ENCODE measurements around the gene MREG.

Gene MREG

DNA sequence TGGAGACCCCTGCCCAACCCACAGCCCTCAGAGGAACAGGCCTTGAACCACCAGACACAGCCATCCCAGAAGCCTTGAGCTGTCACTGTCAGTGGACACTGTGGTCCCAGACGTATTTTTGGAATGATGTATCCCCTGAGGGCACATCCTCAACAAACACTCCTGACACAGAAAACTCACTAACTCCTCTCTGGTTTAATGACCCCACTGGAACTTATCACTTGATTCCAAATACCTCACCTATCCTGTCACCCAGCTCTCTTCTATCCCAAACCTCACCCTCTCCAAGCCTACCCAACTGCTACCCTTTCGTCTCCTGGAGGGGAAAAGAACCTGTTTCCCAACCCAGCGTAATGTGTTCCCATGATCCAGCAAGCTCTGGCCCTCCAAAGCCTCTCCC lies 111.6 kb downstream of the MREG start:
- Histone ChIP-seq H3K4me3 (replicated peaks; ENCODE audit: low read depth, low read length) (no peak overlapping the region), H3K36me3 (ENCODE audit: control insufficient read depth, insufficient read depth, low read length) (no peaks in the 10 kb centered on the region), H3K27me3 (replicated peaks; ENCODE audit: control insufficient read depth, insufficient read depth, low read length) (no peaks in the 10 kb centered on the region; the same call in 1 of the 2 replicates)
- DNase-seq (ENCODE audit: extremely low read depth, insufficient read length): no peak
- TF ChIP-seq, protein P1, sequence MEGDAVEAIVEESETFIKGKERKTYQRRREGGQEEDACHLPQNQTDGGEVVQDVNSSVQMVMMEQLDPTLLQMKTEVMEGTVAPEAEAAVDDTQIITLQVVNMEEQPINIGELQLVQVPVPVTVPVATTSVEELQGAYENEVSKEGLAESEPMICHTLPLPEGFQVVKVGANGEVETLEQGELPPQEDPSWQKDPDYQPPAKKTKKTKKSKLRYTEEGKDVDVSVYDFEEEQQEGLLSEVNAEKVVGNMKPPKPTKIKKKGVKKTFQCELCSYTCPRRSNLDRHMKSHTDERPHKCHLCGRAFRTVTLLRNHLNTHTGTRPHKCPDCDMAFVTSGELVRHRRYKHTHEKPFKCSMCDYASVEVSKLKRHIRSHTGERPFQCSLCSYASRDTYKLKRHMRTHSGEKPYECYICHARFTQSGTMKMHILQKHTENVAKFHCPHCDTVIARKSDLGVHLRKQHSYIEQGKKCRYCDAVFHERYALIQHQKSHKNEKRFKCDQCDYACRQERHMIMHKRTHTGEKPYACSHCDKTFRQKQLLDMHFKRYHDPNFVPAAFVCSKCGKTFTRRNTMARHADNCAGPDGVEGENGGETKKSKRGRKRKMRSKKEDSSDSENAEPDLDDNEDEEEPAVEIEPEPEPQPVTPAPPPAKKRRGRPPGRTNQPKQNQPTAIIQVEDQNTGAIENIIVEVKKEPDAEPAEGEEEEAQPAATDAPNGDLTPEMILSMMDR (IDR thresholded peaks at IDR 0.05; ENCODE audit: insufficient read depth, low read length, poor library complexity, severe bottlenecking): no peak

DNA sequence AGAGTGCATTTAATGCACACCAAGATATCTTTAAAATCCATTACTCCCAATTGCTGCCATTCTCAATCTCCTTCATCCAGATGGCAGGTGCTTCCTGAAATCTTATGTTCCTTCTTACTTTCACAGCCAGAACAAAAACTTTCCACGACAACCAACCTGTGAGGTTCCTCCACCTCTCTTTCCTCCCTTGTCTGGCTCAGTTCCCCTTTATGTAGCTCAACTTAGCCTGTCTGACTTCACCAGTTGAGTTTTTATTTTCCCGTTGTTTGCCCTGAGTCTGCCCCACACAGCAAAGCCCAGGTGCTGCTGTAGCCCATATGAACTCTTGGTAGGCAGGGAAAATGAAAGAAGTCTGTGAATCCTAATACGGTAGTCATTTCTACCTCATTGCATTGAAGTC lies 112.5 kb downstream of the MREG start:
- Histone ChIP-seq H3K36me3 (ENCODE audit: control insufficient read depth, insufficient read depth, low read length) (no peaks in the 10 kb centered on the region), H3K27me3 (replicated peaks; ENCODE audit: control insufficient read depth, insufficient read depth, low read length) (no peaks in the 10 kb centered on the region; the same call in 1 of the 2 replicates), H3K4me3 (replicated peaks; ENCODE audit: low read depth, low read length) (no peak overlapping the region)
- TF ChIP-seq, protein P1 (IDR thresholded peaks at IDR 0.05; ENCODE audit: insufficient read depth, low read length, poor library complexity, severe bottlenecking): no peak
- DNase-seq (ENCODE audit: extremely low read depth, insufficient read length): no peak

DNA sequence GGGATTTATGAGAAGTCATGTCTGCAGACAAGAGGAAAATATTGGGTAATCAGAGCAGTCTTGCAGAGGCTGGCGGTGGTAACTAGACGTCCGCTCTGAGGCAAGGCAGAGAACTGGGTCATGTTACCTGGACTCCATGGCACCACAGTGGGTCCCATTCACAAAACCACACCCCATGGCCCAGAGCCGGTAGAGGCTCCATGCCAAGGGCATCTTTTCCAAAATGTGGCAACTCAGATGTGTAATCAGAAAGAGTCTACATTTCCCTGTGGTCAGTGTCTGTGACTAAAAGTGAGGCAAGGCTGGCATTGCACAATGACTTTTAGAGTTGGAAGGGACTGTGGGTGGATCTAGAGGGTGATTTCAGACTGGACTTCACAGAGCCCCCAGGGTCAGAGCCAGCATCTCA lies 113.1 kb downstream of the MREG start:
- TF ChIP-seq, protein P1 (IDR thresholded peaks at IDR 0.05; ENCODE audit: insufficient read depth, low read length, poor library complexity, severe bottlenecking): no peak
- Histone ChIP-seq H3K27me3 (replicated peaks; ENCODE audit: control insufficient read depth, insufficient read depth, low read length) (no peaks in the 10 kb centered on the region; the same call in 1 of the 2 replicates), H3K4me3 (replicated peaks; ENCODE audit: low read depth, low read length) (no peak overlapping the region), H3K36me3 (ENCODE audit: control insufficient read depth, insufficient read depth, low read length) (no peaks in the 10 kb centered on the region)
- no peak for DNase-seq (ENCODE audit: extremely low read depth, insufficient read length)

DNA sequence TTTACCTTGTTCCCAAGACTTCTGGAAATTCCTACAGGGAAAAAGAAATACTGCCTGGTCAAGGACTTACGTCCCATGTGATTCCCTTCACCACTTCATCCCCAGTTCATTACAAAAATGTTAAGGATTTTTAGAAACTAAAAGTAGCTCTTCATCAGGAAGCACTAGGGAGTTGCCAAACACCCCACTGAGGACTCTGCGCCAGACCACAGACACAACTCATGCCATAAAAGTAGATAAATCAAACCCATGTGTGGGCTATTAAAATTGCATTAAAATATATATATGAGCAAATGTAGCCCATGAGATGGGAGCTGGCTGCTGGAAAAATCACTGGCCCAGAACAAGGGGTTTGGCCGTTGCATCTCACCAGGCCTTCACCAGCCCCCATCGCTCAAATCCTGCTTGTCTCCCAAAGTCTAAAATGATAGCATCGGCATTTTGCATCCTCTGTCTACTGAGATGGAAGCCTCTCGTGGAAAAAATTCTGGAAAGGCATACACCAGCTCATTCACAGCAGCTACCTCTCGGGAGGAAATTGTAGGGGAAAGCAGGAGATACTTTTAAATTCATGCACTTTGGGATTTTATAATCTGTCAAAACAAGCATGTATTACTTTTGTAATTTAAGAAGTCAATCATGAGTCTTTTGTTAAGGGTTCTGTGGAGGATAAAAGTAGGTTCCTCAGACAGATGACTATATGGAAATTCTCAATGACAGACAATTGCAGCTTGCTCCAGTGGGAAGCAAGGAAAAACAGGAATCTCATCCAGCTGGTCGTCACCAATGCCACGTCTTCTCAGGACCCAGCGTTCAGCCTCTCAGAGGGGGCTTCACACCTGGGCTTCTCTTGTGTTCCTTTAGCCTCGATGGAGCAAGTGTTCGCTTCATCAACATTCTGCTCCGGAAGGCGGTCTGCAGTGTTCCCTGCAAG lies 113.9 kb downstream of the MREG start:
- Histone ChIP-seq H3K27me3 (replicated peaks; ENCODE audit: control insufficient read depth, insufficient read depth, low read length) (no peaks in the 10 kb centered on the region; the same call in 1 of the 2 replicates), H3K36me3 (ENCODE audit: control insufficient read depth, insufficient read depth, low read length) (no peaks in the 10 kb centered on the region), H3K4me3 (replicated peaks; ENCODE audit: low read depth, low read length) (no peak overlapping the region)
- TF ChIP-seq, protein P1 (IDR thresholded peaks at IDR 0.05; ENCODE audit: insufficient read depth, low read length, poor library complexity, severe bottlenecking): no peak
- no peak for DNase-seq (ENCODE audit: extremely low read depth, insufficient read length)

DNA sequence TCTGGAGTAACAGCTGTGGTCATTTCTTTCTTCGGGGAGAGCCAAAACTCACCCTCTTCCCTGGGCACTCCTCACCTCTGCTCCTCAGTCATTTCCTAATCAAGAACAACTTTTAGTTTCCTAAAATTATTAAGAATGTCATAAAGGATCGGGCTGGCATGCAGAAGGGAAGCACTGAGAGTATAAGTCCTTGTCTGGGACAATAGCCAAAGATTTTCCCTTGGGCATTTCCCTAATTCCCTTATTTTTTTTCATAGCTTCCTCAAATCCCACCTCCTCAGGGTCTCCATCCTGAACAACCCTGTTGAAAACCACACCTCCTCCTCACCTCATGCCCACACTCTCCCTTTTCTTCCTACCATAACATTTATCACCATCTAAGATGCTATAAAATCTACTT lies 115.0 kb downstream of the MREG start:
- no peak for DNase-seq (ENCODE audit: extremely low read depth, insufficient read length)
- no peaks in the 10 kb centered on the region; the same call in 1 of the 2 replicates for H3K27me3 ChIP-seq (replicated peaks; ENCODE audit: control insufficient read depth, insufficient read depth, low read length)
- TF ChIP-seq, protein P1 (IDR thresholded peaks at IDR 0.05; ENCODE audit: insufficient read depth, low read length, poor library complexity, severe bottlenecking): no peak
- H3K36me3 ChIP-seq (ENCODE audit: control insufficient read depth, insufficient read depth, low read length): no peaks in the 10 kb centered on the region
- no peak overlapping the region for H3K4me3 ChIP-seq (replicated peaks; ENCODE audit: low read depth, low read length)
